ENCODE data around the gene DHX35.

- no peak for TF ChIP-seq CTCF (IDR thresholded peaks at IDR 0.05)
- no peak for TF ChIP-seq POLR2A (IDR thresholded peaks at IDR 0.05)
- no peak for TF ChIP-seq POLR2AphosphoS5 (IDR thresholded peaks at IDR 0.05)
Measured at GRCh38 chr20:39021748-39022147, 59.6 kb downstream of the DHX35 start.

Data from stomach (tissue), 4 donors.